Activated CD8-positive, alpha-beta T cell treated with anti-CD3 and anti-CD28 coated beads for 36 hours (primary cell): ENCODE measurements around the gene DAZAP1. TPM values are rescaled to one million over a fixed set of nuclear protein-coding genes. Genes with fewer than 3 reads are reported as not detected.

Source experiments
- ATAC-seq: fragments of 200-7000 bp; cut with Tn5 transposase; one replicate; pipeline ENCODE4 v1.10.0; 2021; ENCODE audit warnings: mild to moderate bottlenecking, moderate library complexity
- CTCF ChIA-PET: fragments of 350-600 bp; sonication (Branson Sonifier 250); formaldehyde crosslinking; loops from one replicate; lab custom pipeline; 2021; ENCODE audit warnings: antibody characterized with exemption; lab: Charles Lee
- POLR2A ChIA-PET: fragments of 350-600 bp; sonication (Branson Sonifier 250); formaldehyde crosslinking; loops from one replicate; lab custom pipeline; 2021; ENCODE audit warnings: antibody characterized with exemption; lab: Charles Lee
- DNase-seq: peaks from one replicate; pipeline ENCODE4 v3.0.0-alpha.2; 2020
- H3K27ac Mint-ChIP-seq: one replicate; pipeline ENCODE4 v1.8.0; 2021; ENCODE audit warnings: mild to moderate bottlenecking, mixed read lengths
- H3K27me3 Mint-ChIP-seq: one replicate; pipeline ENCODE4 v1.8.0; 2021; ENCODE audit warnings: mixed read lengths
- H3K36me3 Mint-ChIP-seq: one replicate; pipeline ENCODE4 v1.8.0; 2021; ENCODE audit warnings: low read depth, mixed read lengths
- H3K4me1 Mint-ChIP-seq: one replicate; pipeline ENCODE4 v1.8.0; 2021; ENCODE audit warnings: low read depth, mixed read lengths
- H3K4me3 Mint-ChIP-seq: one replicate; pipeline ENCODE4 v1.8.0; 2021; ENCODE audit warnings: mild to moderate bottlenecking, moderate library complexity, mixed read lengths
- H3K9me3 Mint-ChIP-seq: one replicate; pipeline ENCODE4 v1.8.0; 2021; ENCODE audit warnings: mixed read lengths
- CTCF ChIP-seq: fragments of 200-600 bp; IDR thresholded peaks from one replicate; pipeline ENCODE4 v1.8.0; 2022; ENCODE audit warnings: antibody characterized with exemption, mild to moderate bottlenecking
- intact Hi-C: fragments of 100-400 bp; cut with micrococcal nuclease; formaldehyde crosslinking; loops from one replicate; pipeline ENCODE4 v1.10.0; 2022
- total RNA-seq, 2 experiments: library from RNA; stranded (reverse); gene quantifications; one replicate each; pipeline ENCODE4 v1.2.3, GENCODE V29; 2021

DAZAP1 gene
- total RNA-seq, 2 experiments from 2014 or later, result 263 to 283 TPM

GRCh38 chr19:1373042-1373533 is 34.3 kb upstream of the DAZAP1 start:
- peaks cover 1% of the 10 kb centered on the region for H3K36me3 Mint-ChIP-seq
- intact Hi-C loops, result no loop called here
- ChIA-PET POLR2A (no interaction called here), CTCF (interaction anchor here (0.8 to 2.8 kb wide), 7 partner anchors 10 to 129 kb away, joined by 3 to 21 read pairs (median 4); partner anchors contain the start of gene FAM174C)
- no peaks in the 10 kb centered on the region for H3K27me3 Mint-ChIP-seq
- no peak overlapping the region for H3K27ac Mint-ChIP-seq
- no peak for ATAC-seq
- no peak for TF ChIP-seq CTCF
- no peak overlapping the region for H3K4me3 Mint-ChIP-seq
- H3K4me1 Mint-ChIP-seq, result no peaks in the 10 kb centered on the region
- H3K9me3 Mint-ChIP-seq, result no peaks in the 10 kb centered on the region
- DNase-seq, result no peak

DNA sequence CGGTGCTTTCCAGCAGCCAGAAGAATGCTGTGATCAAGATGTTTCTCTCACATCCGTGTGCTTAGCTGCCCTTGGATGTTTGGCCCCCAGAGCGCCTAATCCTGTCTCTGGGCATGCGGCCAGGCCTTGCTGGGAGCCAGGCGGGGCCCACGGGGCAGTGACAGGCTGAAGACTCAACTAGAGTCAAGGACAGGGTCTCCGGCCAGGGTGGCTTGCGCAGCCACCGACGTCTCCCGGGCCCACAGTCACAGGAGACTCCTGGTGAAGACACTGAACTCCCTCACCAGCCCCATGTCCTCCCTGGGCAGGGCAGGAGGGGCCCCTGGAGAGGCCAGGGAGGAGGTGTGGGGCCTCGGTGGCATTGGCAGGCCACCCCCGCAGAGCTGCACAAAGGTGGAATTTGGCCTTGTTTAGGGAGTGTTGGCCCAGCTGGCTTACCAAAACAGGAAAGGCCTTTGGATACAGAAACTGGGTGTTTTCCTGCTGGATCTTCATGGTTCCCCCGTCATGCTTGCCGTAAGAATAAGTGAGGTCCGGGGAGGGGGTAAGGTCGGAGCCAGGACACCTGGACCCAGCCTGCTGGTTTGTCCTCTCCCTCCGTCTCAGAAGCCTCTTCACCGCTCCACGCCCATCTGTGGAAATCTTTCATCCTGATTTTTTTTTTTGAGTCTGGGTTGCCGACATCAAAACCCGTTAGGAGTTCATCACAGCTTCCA is 33.7 kb upstream of the DAZAP1 start:
- no peak overlapping the region for H3K4me3 Mint-ChIP-seq
- H3K4me1 Mint-ChIP-seq, result no peaks in the 10 kb centered on the region
- TF ChIP-seq CTCF, result no peak
- ChIA-PET POLR2A (no interaction called here), CTCF (interaction anchor here (1.2 to 2.8 kb wide), 4 partner anchors 9 to 129 kb away, joined by 3 to 21 read pairs (median 9); partner anchors contain the start of gene FAM174C)
- no peaks in the 10 kb centered on the region for H3K27me3 Mint-ChIP-seq
- ATAC-seq (no peak), DNase-seq (no peak)
- H3K27ac Mint-ChIP-seq, result no peak overlapping the region
- no peaks in the 10 kb centered on the region for H3K9me3 Mint-ChIP-seq
- H3K36me3 Mint-ChIP-seq, result peaks cover 1% of the 10 kb centered on the region
- intact Hi-C loops, result no loop called here

GRCh38 chr19:1374250-1374577 is 33.2 kb upstream of the DAZAP1 start:
- no peak for TF ChIP-seq CTCF
- Mint-ChIP-seq H3K27ac (no peak overlapping the region), H3K36me3 (peaks cover 1% of the 10 kb centered on the region), H3K4me3 (no peak overlapping the region), H3K9me3 (no peaks in the 10 kb centered on the region), H3K4me1 (no peaks in the 10 kb centered on the region), H3K27me3 (no peaks in the 10 kb centered on the region)
- intact Hi-C loops, result no loop called here
- ChIA-PET POLR2A (no interaction called here), CTCF (interaction anchor here (1.7 kb wide), 1 partner anchor 8 kb away, joined by 7 read pairs; no protein-coding TSS in a partner anchor)
- no peak for ATAC-seq
- no peak for DNase-seq

- no peak overlapping the region for H3K27ac Mint-ChIP-seq
- DNase-seq (no peak), ATAC-seq (no peak)
- intact Hi-C loops, result no loop called here
- ChIA-PET CTCF (no interaction called here), POLR2A (no interaction called here)
- no peak for TF ChIP-seq CTCF
- no peaks in the 10 kb centered on the region for H3K9me3 Mint-ChIP-seq
- no peaks in the 10 kb centered on the region for H3K4me1 Mint-ChIP-seq
- H3K27me3 Mint-ChIP-seq, result no peaks in the 10 kb centered on the region
- H3K36me3 Mint-ChIP-seq, result peaks cover 1% of the 10 kb centered on the region
- no peak overlapping the region for H3K4me3 Mint-ChIP-seq
These were observed 31.0 kb upstream of the DAZAP1 start for GRCh38 chr19:1376415-1376805.

GRCh38 chr19:1377176-1377964 is 30.0 kb upstream of the DAZAP1 start:
- H3K27ac Mint-ChIP-seq, result no peak overlapping the region
- intact Hi-C loops, result no loop called here

More at GRCh38 chr19:1377176-1377964, 30.0 kb upstream of the DAZAP1 start:
- ChIA-PET POLR2A (no interaction called here), CTCF (no interaction called here)
- TF ChIP-seq CTCF, result no peak
- Mint-ChIP-seq H3K9me3 (no peaks in the 10 kb centered on the region), H3K27me3 (no peaks in the 10 kb centered on the region), H3K4me1 (no peaks in the 10 kb centered on the region), H3K36me3 (no peaks in the 10 kb centered on the region), H3K4me3 (no peak overlapping the region)
- ATAC-seq (no peak), DNase-seq (no peak)
